ENCODE results near the gene PRKCI. TPM values are rescaled to one million over a fixed set of nuclear protein-coding genes. Genes with fewer than 3 reads are reported as not detected.

Gene PRKCI
- total and polyA plus RNA-seq, 4 donors: 3.2 to 12.7 (median 8.7) TPM

- H3K9me3 ChIP-seq (ENCODE audit: control insufficient read depth in 4 of 4, low read length in 3 of 4): no peaks in the 10 kb centered on the region
- H3K27me3 ChIP-seq (ENCODE audit: control insufficient read depth in 4 of 4, insufficient read depth in 4 of 4, low read length in 3 of 4): no peaks in the 10 kb centered on the region
- H3K4me1 ChIP-seq (ENCODE audit: control insufficient read depth in 4 of 4, insufficient read depth in 4 of 4, low read length in 3 of 4): peaks cover 0 to 4% (median under 1%) of the 10 kb centered on the region in 4 donors
- H3K27ac ChIP-seq (ENCODE audit: low read depth in 1 of 2, low read length in 2 of 2): no peak overlapping the region
- 86% methylated on average over 6 of the region's 6 CpGs for WGBS
- no peak overlapping the region for H3K9ac ChIP-seq (ENCODE audit: low read depth in 1 of 2, low read length in 2 of 2)
- TF ChIP-seq RXRA (IDR thresholded peaks at IDR 0.05) (no peak), MAX (IDR thresholded peaks at IDR 0.05) (no peak), CTCF (IDR thresholded peaks at IDR 0.05; ENCODE audit: low read depth, low read length, missing input control) (no peak), GABPA (IDR thresholded peaks at IDR 0.05 in 1 of 2, conservative IDR thresholded peaks at IDR 0.05 in 1 of 2) (no peak), TAF1 (conservative IDR thresholded peaks at IDR 0.05) (no peak), NR2F2 (IDR thresholded peaks at IDR 0.05) (no peak)
- DNase-seq (ENCODE audit: low spot score): no peak
- no peaks in the 10 kb centered on the region for H3K36me3 ChIP-seq (ENCODE audit: control insufficient read depth in 4 of 4, insufficient read depth in 3 of 4, low read depth in 1 of 4, low read length in 3 of 4)
- no peak overlapping the region for H3K4me3 ChIP-seq (ENCODE audit: low read depth in 1 of 3, low read length in 3 of 3)
Measured at GRCh38 chr3:170323331-170323730, 101.1 kb downstream of the PRKCI start.

- H3K36me3 ChIP-seq (ENCODE audit: control insufficient read depth in 4 of 4, insufficient read depth in 3 of 4, low read depth in 1 of 4, low read length in 3 of 4): no peaks in the 10 kb centered on the region
- no peak overlapping the region for H3K27ac ChIP-seq (ENCODE audit: low read depth in 1 of 2, low read length in 2 of 2)
- H3K9me3 ChIP-seq (ENCODE audit: control insufficient read depth in 4 of 4, low read length in 3 of 4): no peaks in the 10 kb centered on the region
- no peak for DNase-seq (ENCODE audit: low spot score)
- no peak overlapping the region for H3K4me3 ChIP-seq (ENCODE audit: low read depth in 1 of 3, low read length in 3 of 3)
- TF ChIP-seq MAX (IDR thresholded peaks at IDR 0.05): no peak
- no peak for TF ChIP-seq FOXA2 (IDR thresholded peaks at IDR 0.05)
- TF ChIP-seq NR2F2 (IDR thresholded peaks at IDR 0.05): no peak
- no peak for TF ChIP-seq FOXA1 (IDR thresholded peaks at IDR 0.05)
- TF ChIP-seq YY1 (IDR thresholded peaks at IDR 0.05): no peak
- TF ChIP-seq REST (IDR thresholded peaks at IDR 0.05): no peak
- no peak for TF ChIP-seq TAF1 (conservative IDR thresholded peaks at IDR 0.05)
- no peak for TF ChIP-seq JUND (IDR thresholded peaks at IDR 0.05)
- no peak for TF ChIP-seq HNF4G (IDR thresholded peaks at IDR 0.05)
- no peaks in the 10 kb centered on the region for H3K4me1 ChIP-seq (ENCODE audit: control insufficient read depth in 4 of 4, insufficient read depth in 4 of 4, low read length in 3 of 4)
- 93% methylated on average over 3 of the region's 3 CpGs for WGBS
- H3K27me3 ChIP-seq (ENCODE audit: control insufficient read depth in 4 of 4, insufficient read depth in 4 of 4, low read length in 3 of 4): no peaks in the 10 kb centered on the region
- no peak overlapping the region for H3K9ac ChIP-seq (ENCODE audit: low read depth in 1 of 2, low read length in 2 of 2)
Measured at GRCh38 chr3:170324962-170325361, 102.7 kb downstream of the PRKCI start.
